Mesothelial cell of epicardium (in vitro differentiated cells): Measurements from ENCODE around the gene FRMD4A. TPM values are rescaled to one million over a fixed set of nuclear protein-coding genes. Genes with fewer than 3 reads are reported as not detected.

Experiments
- DNase-seq, 2 experiments: peaks; one replicate each; pipeline ENCODE4 v3.0.0; 2021; ENCODE audit warnings: low spot score in 2 of 2; ENCODE audit not compliant: unreplicated experiment in 2 of 2
- H3K27ac Mint-ChIP-seq: 2 replicates; pipeline ENCODE4 v1.8.0; 2021; ENCODE audit warnings: mixed read lengths
- H3K27me3 Mint-ChIP-seq: 2 replicates; pipeline ENCODE4 v1.8.0; 2021; ENCODE audit warnings: low read depth, mixed read lengths
- H3K36me3 Mint-ChIP-seq: 2 replicates; pipeline ENCODE4 v1.8.0; 2021; ENCODE audit warnings: mixed read lengths
- H3K4me1 Mint-ChIP-seq: 2 replicates; pipeline ENCODE4 v1.8.0; 2021; ENCODE audit warnings: mixed read lengths
- H3K4me3 Mint-ChIP-seq: 2 replicates; pipeline ENCODE4 v1.8.0; 2021; ENCODE audit warnings: mild to moderate bottlenecking, moderate library complexity, mixed read lengths
- H3K9me3 Mint-ChIP-seq: 2 replicates; pipeline ENCODE4 v1.8.0; 2021; ENCODE audit warnings: mixed read lengths
- total RNA-seq: library from RNA; stranded (reverse); gene quantifications from 3 replicates; pipeline ENCODE4 v1.2.1, GENCODE V29; 2021
- TF ChIP-seq, protein P1 (sequence below): fragments of 200-600 bp; sonication (generic); IDR thresholded peaks from one replicate; pipeline ENCODE4 v1.5.0; 2021; ENCODE audit warnings: antibody characterized with exemption; ENCODE audit not compliant: unreplicated experiment

FRMD4A gene
- total RNA-seq, 1 donor from 2014 or later = 45.0 TPM

GRCh38 chr10:14124941-14125340 is 205.8 kb downstream of the FRMD4A start:
- DNase-seq = no peak
- Mint-ChIP-seq H3K9me3 (peaks cover 12% of the 10 kb centered on the region), H3K27ac (no peak overlapping the region), H3K4me3 (no peak overlapping the region), H3K36me3 (no peaks in the 10 kb centered on the region), H3K4me1 (no peaks in the 10 kb centered on the region), H3K27me3 (no peaks in the 10 kb centered on the region)
- TF ChIP-seq, protein P1, sequence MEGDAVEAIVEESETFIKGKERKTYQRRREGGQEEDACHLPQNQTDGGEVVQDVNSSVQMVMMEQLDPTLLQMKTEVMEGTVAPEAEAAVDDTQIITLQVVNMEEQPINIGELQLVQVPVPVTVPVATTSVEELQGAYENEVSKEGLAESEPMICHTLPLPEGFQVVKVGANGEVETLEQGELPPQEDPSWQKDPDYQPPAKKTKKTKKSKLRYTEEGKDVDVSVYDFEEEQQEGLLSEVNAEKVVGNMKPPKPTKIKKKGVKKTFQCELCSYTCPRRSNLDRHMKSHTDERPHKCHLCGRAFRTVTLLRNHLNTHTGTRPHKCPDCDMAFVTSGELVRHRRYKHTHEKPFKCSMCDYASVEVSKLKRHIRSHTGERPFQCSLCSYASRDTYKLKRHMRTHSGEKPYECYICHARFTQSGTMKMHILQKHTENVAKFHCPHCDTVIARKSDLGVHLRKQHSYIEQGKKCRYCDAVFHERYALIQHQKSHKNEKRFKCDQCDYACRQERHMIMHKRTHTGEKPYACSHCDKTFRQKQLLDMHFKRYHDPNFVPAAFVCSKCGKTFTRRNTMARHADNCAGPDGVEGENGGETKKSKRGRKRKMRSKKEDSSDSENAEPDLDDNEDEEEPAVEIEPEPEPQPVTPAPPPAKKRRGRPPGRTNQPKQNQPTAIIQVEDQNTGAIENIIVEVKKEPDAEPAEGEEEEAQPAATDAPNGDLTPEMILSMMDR = no peak

DNA sequence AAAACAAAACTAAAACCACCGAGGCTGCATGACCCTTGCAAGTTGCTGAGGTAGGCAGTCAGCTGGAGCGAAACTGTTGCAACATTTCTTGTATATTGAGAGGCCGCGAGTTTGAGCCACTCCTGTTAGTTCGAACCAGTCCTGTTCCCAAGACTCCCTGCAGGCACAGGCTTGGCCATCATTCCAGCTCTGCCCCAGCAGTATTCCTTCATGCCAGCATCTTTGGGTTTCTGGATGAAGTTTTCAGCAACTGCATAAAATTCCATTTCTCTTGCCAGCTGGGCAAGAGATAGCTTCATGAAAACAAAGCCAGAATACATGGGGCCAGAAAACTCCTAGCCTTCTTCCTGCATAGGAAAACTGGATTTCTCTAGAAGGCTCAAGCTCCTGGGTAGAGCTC is 207.6 kb downstream of the FRMD4A start:
- Mint-ChIP-seq H3K4me3 (no peak overlapping the region), H3K27ac (no peak overlapping the region), H3K36me3 (no peaks in the 10 kb centered on the region), H3K4me1 (no peaks in the 10 kb centered on the region), H3K27me3 (no peaks in the 10 kb centered on the region), H3K9me3 (peaks cover 12% of the 10 kb centered on the region)
- DNase-seq = no peak
- TF ChIP-seq, protein P1 = no peak

GRCh38 chr10:14120812-14121211 is 209.9 kb downstream of the FRMD4A start:
- H3K27ac Mint-ChIP-seq = no peak overlapping the region
- TF ChIP-seq, protein P1 = no peak
- H3K27me3 Mint-ChIP-seq = peaks cover 2% of the 10 kb centered on the region
- H3K36me3 Mint-ChIP-seq = no peaks in the 10 kb centered on the region
- H3K4me1 Mint-ChIP-seq = no peaks in the 10 kb centered on the region
- peaks cover 4% of the 10 kb centered on the region for H3K9me3 Mint-ChIP-seq
- no peak for DNase-seq
- H3K4me3 Mint-ChIP-seq = no peak overlapping the region

DNA sequence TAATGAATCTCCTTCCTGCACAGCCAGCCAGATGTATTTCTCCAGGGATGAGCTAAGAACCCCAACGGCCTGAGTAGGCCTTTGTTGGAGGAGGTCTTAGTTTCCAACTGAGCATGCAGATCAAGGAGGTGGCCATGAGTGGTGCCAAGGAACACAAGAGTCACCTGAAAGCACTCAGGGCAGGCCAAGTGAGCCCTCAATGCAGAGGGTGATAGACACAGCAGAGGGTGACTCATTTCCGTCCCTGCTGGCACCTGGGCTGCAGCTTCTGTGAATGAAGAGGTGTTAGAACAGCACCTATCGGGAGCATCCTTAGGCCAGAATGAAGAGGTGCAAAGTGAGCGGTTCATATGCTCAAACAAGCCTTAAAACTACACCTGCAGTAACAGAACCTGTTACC is 211.8 kb downstream of the FRMD4A start:
- H3K4me1 Mint-ChIP-seq = no peaks in the 10 kb centered on the region

GRCh38 chr10:14116837-14117236 is 213.9 kb downstream of the FRMD4A start:
- Mint-ChIP-seq H3K27ac (no peak overlapping the region), H3K27me3 (peaks cover 2% of the 10 kb centered on the region), H3K36me3 (no peaks in the 10 kb centered on the region), H3K9me3 (no peaks in the 10 kb centered on the region), H3K4me3 (no peak overlapping the region), H3K4me1 (peaks cover 4% of the 10 kb centered on the region)
- TF ChIP-seq, protein P1 = no peak
- no peak for DNase-seq

More for the DNA sequence above, 211.8 kb downstream of the FRMD4A start:
- Mint-ChIP-seq H3K36me3 (no peaks in the 10 kb centered on the region), H3K27me3 (peaks cover 2% of the 10 kb centered on the region), H3K4me3 (no peak overlapping the region), H3K9me3 (peaks cover 4% of the 10 kb centered on the region), H3K27ac (no peak overlapping the region)
- no peak for DNase-seq
- TF ChIP-seq, protein P1 = no peak

- Mint-ChIP-seq H3K36me3 (no peaks in the 10 kb centered on the region), H3K27me3 (peaks cover 2% of the 10 kb centered on the region), H3K4me1 (peaks cover 10% of the 10 kb centered on the region), H3K4me3 (no peak overlapping the region), H3K27ac (no peak overlapping the region), H3K9me3 (no peaks in the 10 kb centered on the region)
- TF ChIP-seq, protein P1 = no peak
- DNase-seq = no peak
These were observed 214.7 kb downstream of the FRMD4A start for GRCh38 chr10:14116021-14116420.
